Left ventricle myocardium inferior (tissue), 1 donor: ENCODE measurements around the gene NPAS2. TPM values are rescaled to one million over a fixed set of nuclear protein-coding genes. Genes with fewer than 3 reads are reported as not detected.
A peak's percentile ranks its signal among the peaks of the same experiment; 100 is the strongest.

Source experiments
- DNase-seq: peaks from one replicate; pipeline ENCODE4 v3.0.0-alpha.2; 2020
- H3K27ac ChIP-seq: fragments of 200-600 bp; replicated peaks from 2 replicates; pipeline ENCODE4 v1.8.0; 2021
- H3K27me3 ChIP-seq: fragments of 200-600 bp; 2 replicates; pipeline ENCODE4 v1.8.0; 2021; ENCODE audit warnings: low read depth
- H3K36me3 ChIP-seq: fragments of 200-600 bp; 2 replicates; pipeline ENCODE4 v1.8.0; 2021
- H3K4me1 ChIP-seq: fragments of 200-600 bp; 2 replicates; pipeline ENCODE4 v1.8.0; 2021
- H3K4me3 ChIP-seq: fragments of 200-600 bp; 2 replicates; pipeline ENCODE4 v1.8.0; 2021; ENCODE audit warnings: mild to moderate bottlenecking, moderate library complexity
- H3K9me3 ChIP-seq: fragments of 200-600 bp; replicated peaks from 2 replicates; pipeline ENCODE4 v1.8.0; 2021
- CTCF ChIP-seq: fragments of 200-600 bp; IDR thresholded peaks from 2 replicates; pipeline ENCODE4 v1.8.0; 2021; ENCODE audit warnings: antibody characterized with exemption, mild to moderate bottlenecking, borderline replicate concordance
- intact Hi-C: fragments of 100-400 bp; cut with micrococcal nuclease; formaldehyde crosslinking; loops from one replicate; pipeline ENCODE4 v1.11.0; 2022
- total RNA-seq: library from RNA; stranded (reverse); fragmentation: NEBNext Ultra II Directional; extraction: Animal tissue kit (Norgen Biotek cat#: 25700); gene quantifications from one replicate; pipeline ENCODE4 v1.2.1, GENCODE V29; 2021
- donor health status: DM: no; HTN: yes; CAD: no; lungs with severe emphysema.

The NPAS2 gene
- total RNA-seq, 1 donor from 2014 or later: 51.0 TPM

GRCh38 chr2:100814453-100814852, 5.5 kb upstream of the NPAS2 start:
- no peak for DNase-seq
- no peaks in the 10 kb centered on the region for H3K27me3 ChIP-seq
- H3K27ac ChIP-seq: peak overlapping the region; percentile 85
- intact Hi-C loops: no loop called here
- no peaks in the 10 kb centered on the region for H3K36me3 ChIP-seq
- TF ChIP-seq CTCF: no peak
- H3K4me1 ChIP-seq: peaks cover 63% of the 10 kb centered on the region
- H3K4me3 ChIP-seq: no peak overlapping the region
- no peaks in the 10 kb centered on the region for H3K9me3 ChIP-seq

DNA sequence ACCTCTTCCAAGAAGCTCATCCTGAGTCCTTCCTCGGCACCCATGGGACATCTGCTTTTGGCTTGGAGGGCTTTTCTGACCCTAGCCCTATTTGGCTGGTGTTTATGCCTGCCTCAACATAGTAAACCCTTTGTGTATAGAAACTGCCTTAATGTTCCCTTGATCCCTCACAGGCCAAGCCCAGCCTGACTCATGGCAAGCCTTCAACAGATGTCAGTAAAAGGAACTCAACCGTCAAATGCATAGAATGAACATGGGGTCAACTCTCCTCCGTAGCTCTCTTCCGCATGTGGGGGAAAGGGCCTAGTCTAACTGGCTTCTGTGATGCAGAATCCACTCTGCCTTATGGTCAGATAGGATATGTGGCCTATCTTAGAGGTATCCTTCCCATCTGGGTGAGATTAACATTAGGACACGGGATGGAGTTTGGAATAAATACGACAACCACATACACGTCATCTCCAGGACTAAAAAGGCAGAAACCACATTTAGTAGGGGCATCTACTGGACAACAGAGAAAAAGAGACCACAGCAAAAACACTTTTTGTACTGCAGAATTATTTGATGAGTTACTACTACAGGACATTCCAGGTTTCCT, 2.5 kb upstream of the NPAS2 start:
- Histone ChIP-seq H3K9me3 (no peaks in the 10 kb centered on the region), H3K4me1 (peaks cover 82% of the 10 kb centered on the region), H3K27ac (peak overlapping the region; percentile 94), H3K4me3 (no peak overlapping the region), H3K27me3 (no peaks in the 10 kb centered on the region), H3K36me3 (no peaks in the 10 kb centered on the region)
- TF ChIP-seq CTCF: no peak
- no peak for DNase-seq
- intact Hi-C loops: no loop called here

DNA sequence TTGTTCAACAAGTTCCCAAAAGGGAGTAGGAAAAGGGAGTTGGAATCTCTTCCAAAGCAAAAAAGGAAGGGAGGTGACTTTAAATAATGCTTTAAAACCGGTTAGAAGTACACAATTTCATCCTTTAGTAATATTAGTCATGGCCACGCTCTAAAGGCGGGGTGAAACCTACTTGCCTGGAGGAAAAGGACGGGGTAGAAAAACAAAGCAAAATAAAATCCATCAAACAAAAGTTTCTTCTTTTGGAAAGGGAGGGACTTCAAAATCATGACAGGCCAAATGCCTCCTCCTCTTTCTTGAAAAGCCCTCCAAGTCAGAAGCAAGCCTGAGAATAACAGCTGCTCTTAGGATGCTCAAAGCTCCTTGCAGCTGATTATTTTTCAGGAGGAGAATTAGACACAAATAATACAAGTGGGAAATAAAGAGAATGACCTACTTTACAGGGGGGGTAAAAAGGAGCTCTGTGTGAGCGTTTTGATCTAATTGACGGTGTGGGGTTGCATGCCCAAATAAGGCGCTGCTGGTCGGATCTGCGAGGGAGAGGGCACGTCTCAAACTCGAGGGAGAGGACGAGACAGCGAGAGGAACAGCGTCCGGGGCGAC, 1.8 kb upstream of the NPAS2 start:
- H3K36me3 ChIP-seq: no peaks in the 10 kb centered on the region
- H3K4me3 ChIP-seq: peak overlapping the region; percentile 91
- H3K27ac ChIP-seq: peak overlapping the region; percentile 94
- no peaks in the 10 kb centered on the region for H3K27me3 ChIP-seq
- H3K9me3 ChIP-seq: no peaks in the 10 kb centered on the region
- DNase-seq: no peak
- H3K4me1 ChIP-seq: peaks cover 81% of the 10 kb centered on the region
- intact Hi-C loops: no loop called here
- no peak for TF ChIP-seq CTCF

DNA sequence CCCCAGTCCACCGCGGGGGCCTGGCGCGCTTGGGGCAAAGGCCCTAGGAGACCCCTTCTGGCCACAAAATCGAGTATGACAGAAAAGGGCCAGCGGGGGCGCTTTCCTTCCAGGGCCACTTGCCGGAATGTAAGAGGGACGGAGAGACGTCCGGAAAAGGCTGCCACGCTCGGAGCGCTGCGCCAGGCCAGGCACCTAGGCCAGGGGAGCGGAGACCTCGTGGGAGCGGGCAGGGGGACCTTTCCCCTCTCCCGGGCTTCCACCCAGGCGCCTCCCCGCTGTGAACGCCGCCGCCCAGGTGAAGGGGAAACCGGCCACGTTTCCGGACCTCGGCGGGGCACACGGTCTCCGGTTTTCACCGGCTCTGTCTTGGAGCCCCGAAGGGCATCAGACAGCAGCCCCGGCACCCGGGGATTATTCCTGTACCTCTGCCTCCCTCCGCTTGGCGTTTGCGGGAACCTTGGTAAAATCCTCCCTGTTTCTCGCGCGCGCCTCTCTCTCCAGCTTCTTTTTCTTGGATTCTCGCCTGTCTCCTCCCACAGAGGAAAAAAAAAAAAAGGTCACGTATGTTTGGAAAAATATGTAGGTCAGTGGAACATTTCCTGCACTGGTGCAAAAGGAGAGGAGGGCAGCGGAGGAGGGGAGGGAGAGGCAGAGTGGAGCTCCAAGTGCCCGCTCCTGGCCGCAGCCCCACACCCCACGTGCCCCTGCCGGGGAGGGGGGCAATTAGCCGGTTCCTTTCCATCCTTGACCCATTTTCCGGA, 1.2 kb upstream of the NPAS2 start:
- H3K9me3 ChIP-seq: no peaks in the 10 kb centered on the region
- no peaks in the 10 kb centered on the region for H3K27me3 ChIP-seq
- H3K27ac ChIP-seq: peak overlapping the region; percentile 94
- peak overlapping the region; percentile 91 for H3K4me3 ChIP-seq
- H3K4me1 ChIP-seq: peaks cover 81% of the 10 kb centered on the region
- H3K36me3 ChIP-seq: no peaks in the 10 kb centered on the region
- peak; percentile 68 for DNase-seq
- intact Hi-C loops: no loop called here
- peak; percentile 40 for TF ChIP-seq CTCF

DNA sequence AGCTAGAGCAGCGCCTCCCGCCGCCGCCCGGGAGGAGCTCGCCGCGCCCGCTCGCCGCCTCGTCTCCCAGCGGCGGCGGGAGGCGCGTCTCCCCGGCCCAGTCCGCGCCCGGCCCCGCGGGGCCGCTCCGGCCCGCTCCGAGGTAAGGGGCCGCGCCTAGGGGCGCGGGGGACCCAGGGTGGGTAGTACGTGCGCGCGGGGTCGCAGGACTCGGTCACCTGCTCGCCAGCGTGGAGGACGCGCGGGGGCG, 259 bp downstream of the NPAS2 start:
- intact Hi-C loops: no loop called here
- Histone ChIP-seq H3K36me3 (no peaks in the 10 kb centered on the region), H3K4me1 (peaks cover 81% of the 10 kb centered on the region), H3K9me3 (no peaks in the 10 kb centered on the region), H3K27ac (peak overlapping the region; percentile 94), H3K27me3 (no peaks in the 10 kb centered on the region), H3K4me3 (peak overlapping the region; percentile 91)
- DNase-seq: no peak
- no peak for TF ChIP-seq CTCF
